PC-3 (cell line): ENCODE results near the gene FAM83G. TPM values are rescaled to one million over a fixed set of nuclear protein-coding genes. Genes with fewer than 3 reads are reported as not detected.
"Not testable (repeated sequence)": the region's sequence is repeated elsewhere in the genome, so short reads cannot be mapped to it uniquely, and the experiment has no call there.

Experiments used
- ATAC-seq: fragments of 200-7000 bp; cut with Tn5 transposase; 2 replicates; pipeline ENCODE4 v1.9.1; 2020; ENCODE audit warnings: mild to moderate bottlenecking, moderate library complexity
- BruUV-seq: library from RNA; stranded (reverse); fragments of 400-500 nt; replicated peaks from 2 replicates; lab custom pipeline; 2021; lab: Mats Ljungman, UMichigan
- CTCF ChIA-PET: fragments of 300-600 bp; sonication (Branson Sonifier 250); formaldehyde crosslinking; loops from one replicate; lab custom pipeline; 2022; ENCODE audit warnings: antibody characterized with exemption; lab: Charles Lee
- POLR2A ChIA-PET: fragments of 300-600 bp; sonication (Branson Sonifier 250); formaldehyde crosslinking; loops from one replicate; lab custom pipeline; 2022; ENCODE audit warnings: antibody characterized with exemption; ENCODE audit not compliant: unreplicated experiment; lab: Charles Lee
- DNase-seq: peaks from one replicate; pipeline ENCODE4 v3.0.0-alpha.2; 2015
- H2AFZ ChIP-seq: fragments of 300-600 bp; sonication (generic); 2 replicates; pipeline ENCODE4 v1.6.0; 2016; ENCODE audit warnings: antibody characterized with exemption, low read length
- H3F3A ChIP-seq: fragments of 300-600 bp; sonication (generic); one replicate; pipeline ENCODE4 v1.6.0; 2017; ENCODE audit warnings: antibody characterized with exemption, low read length, control low read depth, mild to moderate bottlenecking; ENCODE audit not compliant: unreplicated experiment
- H3K27ac ChIP-seq: fragments of 300-600 bp; sonication (generic); 2 replicates; pipeline ENCODE4 v1.5.1; 2016; ENCODE audit warnings: mild to moderate bottlenecking, low read length
- H3K27me3 ChIP-seq: fragments of 300-600 bp; sonication (generic); 2 replicates; pipeline ENCODE4 v1.6.1; 2016; ENCODE audit warnings: low read length, mixed read lengths
- H3K36me3 ChIP-seq: fragments of 300-600 bp; sonication (generic); 2 replicates; pipeline ENCODE4 v1.6.1; 2016; ENCODE audit warnings: low read depth, mixed run types, low read length, mixed read lengths
- H3K4me1 ChIP-seq: fragments of 300-600 bp; sonication (generic); 2 replicates; pipeline ENCODE4 v1.5.1; 2016; ENCODE audit warnings: low read length; ENCODE audit not compliant: insufficient read depth
- H3K4me2 ChIP-seq: fragments of 300-600 bp; sonication (generic); 2 replicates; pipeline ENCODE4 v1.6.0; 2016; ENCODE audit warnings: low read length
- H3K4me3 ChIP-seq: fragments of 300-600 bp; sonication (generic); 2 replicates; pipeline ENCODE4 v1.5.1; 2016; ENCODE audit warnings: mild to moderate bottlenecking, low read length, mixed read lengths
- H3K79me2 ChIP-seq: fragments of 300-600 bp; sonication (generic); 2 replicates; pipeline ENCODE4 v1.6.1; 2017; ENCODE audit warnings: low read length, mixed read lengths
- H3K9ac ChIP-seq: fragments of 300-600 bp; sonication (generic); 2 replicates; pipeline ENCODE4 v1.6.0; 2016; ENCODE audit warnings: mild to moderate bottlenecking, low read length
- H3K9me2 ChIP-seq: fragments of 300-600 bp; sonication (generic); replicated peaks from 2 replicates; pipeline ENCODE4 v1.6.1; 2016; ENCODE audit warnings: mixed run types, low read length, mixed read lengths
- H3K9me3 ChIP-seq: fragments of 300-600 bp; sonication (generic); 2 replicates; pipeline ENCODE4 v1.6.1; 2016; ENCODE audit warnings: low read length, mixed read lengths
- H4K20me1 ChIP-seq: fragments of 300-600 bp; sonication (generic); 2 replicates; pipeline ENCODE4 v1.6.1; 2016; ENCODE audit warnings: low read length, mixed read lengths
- CTCF ChIP-seq: fragments of 300-600 bp; sonication (generic); conservative IDR thresholded peaks from 2 replicates; pipeline ENCODE4 v1.5.1; 2017; ENCODE audit warnings: antibody characterized with exemption, low read depth, mild to moderate bottlenecking, low read length
- EZH2 ChIP-seq: fragments of 300-600 bp; sonication (generic); IDR thresholded peaks from one replicate; pipeline ENCODE4 v1.6.1; 2017; ENCODE audit warnings: antibody characterized with exemption, mild to moderate bottlenecking, low read length; ENCODE audit not compliant: unreplicated experiment
- EZH2phosphoT487 ChIP-seq: fragments of 300-600 bp; sonication (generic); IDR thresholded peaks from 2 replicates; pipeline ENCODE4 v1.6.1; 2018; ENCODE audit warnings: mild to moderate bottlenecking, antibody characterized with exemption, low read length, borderline replicate concordance
- intact Hi-C: fragments of 100-400 bp; cut with micrococcal nuclease; formaldehyde crosslinking; loops from 2 replicates; pipeline ENCODE4 v1.9.0; 2023
- total RNA-seq: library from RNA; depleted of rRNA; stranded (reverse); fragments of >200 nt; gene quantifications from 2 replicates; pipeline ENCODE4 v1.2.3, GENCODE V29; 2014

The FAM83G gene
- total RNA-seq, 1 experiment from 2014 or later = 0.26 TPM

GRCh38 chr17:18958611-18959010, 46.0 kb downstream of the FAM83G start:
- Histone ChIP-seq H3F3A (no peaks in the 10 kb centered on the region), H3K36me3 (no peaks in the 10 kb centered on the region), H4K20me1 (no peaks in the 10 kb centered on the region), H3K9me2 (no peaks in the 10 kb centered on the region), H3K27ac (no peak overlapping the region), H3K27me3 (no peaks in the 10 kb centered on the region), H2AFZ (no peak overlapping the region), H3K4me3 (no peak overlapping the region), H3K9ac (no peak overlapping the region), H3K4me2 (no peak overlapping the region), H3K4me1 (no peaks in the 10 kb centered on the region), H3K9me3 (no peaks in the 10 kb centered on the region), H3K79me2 (no peaks in the 10 kb centered on the region)
- ATAC-seq = no peak
- DNase-seq = no peak
- intact Hi-C loops = no loop called here
- ChIA-PET CTCF (no interaction called here), POLR2A (no interaction called here)
- TF ChIP-seq EZH2phosphoT487 = no peak
- no TSS peak for BruUV-seq

GRCh38 chr17:18957831-18958230, 46.7 kb downstream of the FAM83G start:
- BruUV-seq = no TSS peak
- POLR2A ChIA-PET = no interaction called here
- TF ChIP-seq EZH2phosphoT487 (no peak), EZH2 (no peak), CTCF (no peak)
- intact Hi-C loops = no loop called here
- Histone ChIP-seq H3K79me2 (no peaks in the 10 kb centered on the region), H3K4me1 (no peaks in the 10 kb centered on the region), H3K9ac (no peak overlapping the region), H3K4me2 (no peak overlapping the region), H3F3A (no peaks in the 10 kb centered on the region), H3K4me3 (no peak overlapping the region), H3K36me3 (no peaks in the 10 kb centered on the region), H3K9me3 (no peaks in the 10 kb centered on the region), H3K27me3 (no peaks in the 10 kb centered on the region), H3K27ac (no peak overlapping the region), H4K20me1 (no peaks in the 10 kb centered on the region), H3K9me2 (no peaks in the 10 kb centered on the region), H2AFZ (no peak overlapping the region)
- no peak for DNase-seq
- CTCF ChIA-PET = no interaction called here
- no peak for ATAC-seq

GRCh38 chr17:18956581-18956980, 48.0 kb downstream of the FAM83G start:
- ATAC-seq = no peak
- BruUV-seq = no TSS peak

GRCh38 chr17:18956021-18956420, 48.5 kb downstream of the FAM83G start:
- intact Hi-C loops, H3K27ac ChIP-seq, H3K4me2 ChIP-seq, H3F3A ChIP-seq, BruUV-seq, H3K4me1 ChIP-seq, CTCF ChIA-PET, H3K9me2 ChIP-seq, H3K9ac ChIP-seq, H3K4me3 ChIP-seq, H3K9me3 ChIP-seq, H3K27me3 ChIP-seq, H4K20me1 ChIP-seq, H2AFZ ChIP-seq, ATAC-seq, DNase-seq, H3K36me3 ChIP-seq, H3K79me2 ChIP-seq, POLR2A ChIA-PET: not testable (repeated sequence)

More at GRCh38 chr17:18956581-18956980, 48.0 kb downstream of the FAM83G start:
- H3K4me1 ChIP-seq = no peaks in the 10 kb centered on the region
- no peak overlapping the region for H3K9ac ChIP-seq
- H2AFZ ChIP-seq = no peak overlapping the region
- H3K27ac ChIP-seq = no peak overlapping the region
- no peak for TF ChIP-seq EZH2
- intact Hi-C loops = no loop called here
- no peak overlapping the region for H3K4me3 ChIP-seq
- H3K36me3 ChIP-seq = no peaks in the 10 kb centered on the region
- H3K27me3 ChIP-seq = no peaks in the 10 kb centered on the region
- no peaks in the 10 kb centered on the region for H3K79me2 ChIP-seq
- ChIA-PET POLR2A (no interaction called here), CTCF (no interaction called here)
- H3F3A ChIP-seq = no peaks in the 10 kb centered on the region
- H3K9me3 ChIP-seq = no peaks in the 10 kb centered on the region
- no peak overlapping the region for H3K4me2 ChIP-seq
- H4K20me1 ChIP-seq = no peaks in the 10 kb centered on the region
- no peaks in the 10 kb centered on the region for H3K9me2 ChIP-seq
- no peak for DNase-seq
